ENCODE data around the gene FNIP2. TPM values are rescaled to one million over a fixed set of nuclear protein-coding genes. Genes with fewer than 3 reads are reported as not detected.
A peak's percentile ranks its signal among the peaks of the same experiment; 100 is the strongest.

The FNIP2 gene
- total RNA-seq, 1 experiment from 2014 or later, result 5.2 TPM

DNA sequence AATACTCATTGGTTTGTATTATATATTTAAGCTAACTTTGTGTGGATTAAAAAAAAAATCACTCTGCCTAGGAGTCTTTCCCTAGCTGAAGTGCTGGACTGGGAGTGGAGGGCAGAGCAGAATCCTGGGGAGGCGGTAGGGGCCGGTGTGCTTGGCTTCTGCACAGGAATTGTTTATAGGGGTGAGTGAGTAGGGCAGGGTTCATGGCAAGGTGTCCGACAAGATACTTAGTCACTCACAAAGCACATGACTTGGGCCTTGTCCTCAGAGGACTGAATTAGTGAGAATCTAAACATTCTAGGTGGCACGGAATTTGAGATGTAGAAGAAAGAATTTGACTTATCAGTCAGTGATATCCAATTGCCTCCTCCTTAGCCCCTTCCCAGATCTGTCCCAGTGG, 32.2 kb downstream of the FNIP2 start:
- ATAC-seq, result peak; percentile 35; the same call in 1 of the 2 replicates
- no peaks in the 10 kb centered on the region for H3K9me3 ChIP-seq (ENCODE audit: low read length)
- H3K36me3 ChIP-seq (ENCODE audit: low read depth, low read length), result no peaks in the 10 kb centered on the region
- 0 out of 2 replicates have a peak, but pooled peaks cover 3% of the 10 kb centered on the region for H3K79me2 ChIP-seq (ENCODE audit: low read length)
- no peak overlapping the region for H3K4me2 ChIP-seq (ENCODE audit: low read length)
- no peaks in the 10 kb centered on the region for H3F3A ChIP-seq (ENCODE audit: low read length, unreplicated experiment)
- ChIA-PET CTCF (no interaction called here), POLR2A (ENCODE audit: unreplicated experiment) (no interaction called here)
- no peak overlapping the region for H2AFZ ChIP-seq (ENCODE audit: low read length)
- no peaks in the 10 kb centered on the region for H3K27me3 ChIP-seq (ENCODE audit: low read length)
- intact Hi-C loops (cut with micrococcal nuclease), result no loop called here
- no peaks in the 10 kb centered on the region for H3K9me2 ChIP-seq (replicated peaks; ENCODE audit: low read length)
- no peak overlapping the region for H3K4me3 ChIP-seq (ENCODE audit: low read length)
- DNase-seq, result no peak
- BruUV-seq (replicated peaks), result no TSS peak
- no peak for TF ChIP-seq EZH2 (IDR thresholded peaks at IDR 0.05; ENCODE audit: low read length, unreplicated experiment)
- no peak for TF ChIP-seq EZH2phosphoT487 (IDR thresholded peaks at IDR 0.05; ENCODE audit: borderline replicate concordance, low read length)
- TF ChIP-seq, protein P1, sequence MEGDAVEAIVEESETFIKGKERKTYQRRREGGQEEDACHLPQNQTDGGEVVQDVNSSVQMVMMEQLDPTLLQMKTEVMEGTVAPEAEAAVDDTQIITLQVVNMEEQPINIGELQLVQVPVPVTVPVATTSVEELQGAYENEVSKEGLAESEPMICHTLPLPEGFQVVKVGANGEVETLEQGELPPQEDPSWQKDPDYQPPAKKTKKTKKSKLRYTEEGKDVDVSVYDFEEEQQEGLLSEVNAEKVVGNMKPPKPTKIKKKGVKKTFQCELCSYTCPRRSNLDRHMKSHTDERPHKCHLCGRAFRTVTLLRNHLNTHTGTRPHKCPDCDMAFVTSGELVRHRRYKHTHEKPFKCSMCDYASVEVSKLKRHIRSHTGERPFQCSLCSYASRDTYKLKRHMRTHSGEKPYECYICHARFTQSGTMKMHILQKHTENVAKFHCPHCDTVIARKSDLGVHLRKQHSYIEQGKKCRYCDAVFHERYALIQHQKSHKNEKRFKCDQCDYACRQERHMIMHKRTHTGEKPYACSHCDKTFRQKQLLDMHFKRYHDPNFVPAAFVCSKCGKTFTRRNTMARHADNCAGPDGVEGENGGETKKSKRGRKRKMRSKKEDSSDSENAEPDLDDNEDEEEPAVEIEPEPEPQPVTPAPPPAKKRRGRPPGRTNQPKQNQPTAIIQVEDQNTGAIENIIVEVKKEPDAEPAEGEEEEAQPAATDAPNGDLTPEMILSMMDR (conservative IDR thresholded peaks at IDR 0.05; ENCODE audit: low read depth, low read length), result no peak
- no peaks in the 10 kb centered on the region for H4K20me1 ChIP-seq (ENCODE audit: low read length)
- no peak overlapping the region for H3K9ac ChIP-seq (ENCODE audit: low read length)
- H3K27ac ChIP-seq (ENCODE audit: low read length), result no peak overlapping the region
- H3K4me1 ChIP-seq (ENCODE audit: insufficient read depth, low read length), result peaks cover 12% of the 10 kb centered on the region

DNA sequence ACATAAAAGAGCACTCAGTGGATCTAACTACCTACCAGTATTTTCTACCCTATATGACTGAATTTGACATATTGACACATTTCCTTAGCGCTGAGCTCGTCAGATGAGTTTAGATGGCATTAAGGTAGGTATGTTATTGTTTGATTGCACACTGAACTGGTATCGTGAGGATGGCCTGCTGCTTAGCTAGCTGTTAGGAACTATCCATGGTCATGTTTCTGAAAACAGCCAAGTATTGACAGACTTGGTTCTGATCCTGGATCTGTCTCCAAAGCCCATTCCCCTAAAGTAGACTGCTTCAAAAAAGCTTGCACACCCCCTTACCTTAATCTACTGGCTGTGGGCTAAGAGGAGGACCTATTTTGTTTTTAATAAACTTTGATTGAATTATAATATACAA, 32.9 kb downstream of the FNIP2 start:
- H3K36me3 ChIP-seq (ENCODE audit: low read depth, low read length), result no peaks in the 10 kb centered on the region
- no peak overlapping the region for H3K9ac ChIP-seq (ENCODE audit: low read length)
- no peak overlapping the region for H2AFZ ChIP-seq (ENCODE audit: low read length)
- TF ChIP-seq EZH2phosphoT487 (IDR thresholded peaks at IDR 0.05; ENCODE audit: borderline replicate concordance, low read length), result no peak
- TF ChIP-seq EZH2 (IDR thresholded peaks at IDR 0.05; ENCODE audit: low read length, unreplicated experiment), result no peak
- TF ChIP-seq, protein P1 (conservative IDR thresholded peaks at IDR 0.05; ENCODE audit: low read depth, low read length), result no peak
- no peaks in the 10 kb centered on the region for H3K9me3 ChIP-seq (ENCODE audit: low read length)
- H3F3A ChIP-seq (ENCODE audit: low read length, unreplicated experiment), result no peaks in the 10 kb centered on the region
- no peak overlapping the region for H3K4me2 ChIP-seq (ENCODE audit: low read length)
- CTCF ChIA-PET, result no interaction called here
- no peak overlapping the region for H3K4me3 ChIP-seq (ENCODE audit: low read length)
- DNase-seq (no peak), ATAC-seq (no peak)
- no peaks in the 10 kb centered on the region for H4K20me1 ChIP-seq (ENCODE audit: low read length)
- H3K4me1 ChIP-seq (ENCODE audit: insufficient read depth, low read length), result peaks cover 14% of the 10 kb centered on the region
- BruUV-seq (replicated peaks), result no TSS peak
- intact Hi-C loops (cut with micrococcal nuclease), result no loop called here
- 0 out of 2 replicates have a peak, but pooled peaks cover 3% of the 10 kb centered on the region for H3K79me2 ChIP-seq (ENCODE audit: low read length)
- H3K9me2 ChIP-seq (replicated peaks; ENCODE audit: low read length), result no peaks in the 10 kb centered on the region
- POLR2A ChIA-PET (ENCODE audit: unreplicated experiment), result no interaction called here
- H3K27ac ChIP-seq (ENCODE audit: low read length), result no peak overlapping the region
- no peaks in the 10 kb centered on the region for H3K27me3 ChIP-seq (ENCODE audit: low read length)

DNA sequence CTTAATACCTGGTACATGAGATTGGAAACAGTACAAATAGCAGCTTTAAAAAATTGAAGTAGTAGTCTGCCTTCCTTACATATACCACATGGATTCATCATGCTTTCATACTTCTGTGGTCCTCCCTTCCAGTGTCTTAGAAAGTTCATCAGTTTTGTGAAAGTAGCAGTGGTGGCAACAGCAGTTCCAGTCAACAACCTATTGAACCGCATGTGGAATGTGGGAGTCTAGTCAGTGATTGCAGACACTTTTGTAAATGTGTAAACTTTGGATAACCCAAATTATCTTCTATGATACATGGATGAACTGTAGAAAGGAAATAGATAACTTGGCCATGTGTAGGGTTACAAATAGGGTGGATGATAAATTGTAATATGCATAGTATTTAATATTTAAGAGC, 34.1 kb downstream of the FNIP2 start:
- H4K20me1 ChIP-seq (ENCODE audit: low read length), result no peaks in the 10 kb centered on the region
- ChIA-PET CTCF (no interaction called here), POLR2A (ENCODE audit: unreplicated experiment) (no interaction called here)
- DNase-seq, result no peak
- H3K9ac ChIP-seq (ENCODE audit: low read length), result no peak overlapping the region
- H3K4me1 ChIP-seq (ENCODE audit: insufficient read depth, low read length), result peaks cover 14% of the 10 kb centered on the region
- BruUV-seq (replicated peaks), result no TSS peak
- H3K9me2 ChIP-seq (replicated peaks; ENCODE audit: low read length), result no peaks in the 10 kb centered on the region
- H3K4me2 ChIP-seq (ENCODE audit: low read length), result no peak overlapping the region
- H3K4me3 ChIP-seq (ENCODE audit: low read length), result no peak overlapping the region
- TF ChIP-seq, protein P1 (conservative IDR thresholded peaks at IDR 0.05; ENCODE audit: low read depth, low read length), result no peak
- no peak for TF ChIP-seq EZH2phosphoT487 (IDR thresholded peaks at IDR 0.05; ENCODE audit: borderline replicate concordance, low read length)
- no peak for TF ChIP-seq EZH2 (IDR thresholded peaks at IDR 0.05; ENCODE audit: low read length, unreplicated experiment)
- no peak for ATAC-seq
- H3K79me2 ChIP-seq (ENCODE audit: low read length), result 0 out of 2 replicates have a peak, but pooled peaks cover 3% of the 10 kb centered on the region
- H3K9me3 ChIP-seq (ENCODE audit: low read length), result no peaks in the 10 kb centered on the region
- H3K27ac ChIP-seq (ENCODE audit: low read length), result no peak overlapping the region
- H3K27me3 ChIP-seq (ENCODE audit: low read length), result no peaks in the 10 kb centered on the region
- no peak overlapping the region for H2AFZ ChIP-seq (ENCODE audit: low read length)
- intact Hi-C loops (cut with micrococcal nuclease), result no loop called here
- H3F3A ChIP-seq (ENCODE audit: low read length, unreplicated experiment), result no peaks in the 10 kb centered on the region
- H3K36me3 ChIP-seq (ENCODE audit: low read depth, low read length), result no peaks in the 10 kb centered on the region

Measured in PC-3 (cell line).